SH-SY5Y (cell line): Measurements from ENCODE around the gene CSNK2A1.

Experiments used
- GATA2 ChIP-seq: IDR thresholded peaks from 2 replicates; pipeline ENCODE4 v1.6.1; 2011; ENCODE audit warnings: mild to moderate bottlenecking, low read depth, low read length
- GATA3 ChIP-seq: IDR thresholded peaks from 2 replicates; pipeline ENCODE4 v1.6.1; 2011; ENCODE audit warnings: low read depth, mild to moderate bottlenecking, low read length, moderate library complexity

GRCh38 chr20:432677-433299, 110.8 kb downstream of the CSNK2A1 start:
- TF ChIP-seq GATA3 = no peak
- no peak for TF ChIP-seq GATA2
